GM12878 (cell line): ENCODE results near the gene FADS1. TPM values are rescaled to one million over a fixed set of nuclear protein-coding genes. Genes with fewer than 3 reads are reported as not detected.

Source experiments
- ATAC-seq: fragments of 200-7000 bp; cut with Tn5 transposase; 3 replicates; pipeline ENCODE4 v1.9.1; 2020; ENCODE audit warnings: mild to moderate bottlenecking, moderate library complexity
- BruUV-seq: library from RNA; stranded (reverse); fragments of 400-500 nt; replicated peaks from 2 replicates; lab custom pipeline; 2021; lab: Mats Ljungman, UMichigan
- CTCF ChIA-PET: fragments of 300-600 bp; sonication (Branson Sonifier 250); formaldehyde crosslinking; extraction: SDS; loops from one replicate; lab custom pipeline; 2021; ENCODE audit warnings: inconsistent platforms; lab: Yijun Ruan, JAX
- POLR2A ChIA-PET: fragments of 350-600 bp; formaldehyde crosslinking; extraction: SDS; loops from one replicate; lab custom pipeline; 2021; ENCODE audit warnings: inconsistent platforms; lab: Charles Lee
- RAD21 ChIA-PET: fragments of 300-600 bp; sonication (Branson Sonifier 250); formaldehyde crosslinking; loops from one replicate; lab custom pipeline; 2023; ENCODE audit warnings: antibody characterized with exemption; ENCODE audit not compliant: unreplicated experiment; lab: Charles Lee
- SMC1A ChIA-PET: fragments of 300-600 bp; sonication (Branson Sonifier 250); formaldehyde crosslinking; loops from one replicate; lab custom pipeline; 2023; ENCODE audit not compliant: unreplicated experiment, uncharacterized antibody; lab: Charles Lee
- DNase-seq: peaks from one replicate; pipeline ENCODE4 v3.0.0-alpha.2; 2011; ENCODE audit warnings: low read depth, low spot score
- FAIRE-seq: peaks from 3 replicates; lab custom pipeline; 2011; peaks lifted over from hg19 to GRCh38; lab: Jason Lieb, UNC
- H2AFZ ChIP-seq: 2 replicates; pipeline ENCODE4 v1.6.0; 2011; ENCODE audit warnings: low read depth, low read length, control low read depth; ENCODE audit not compliant: control insufficient read depth
- H3K27ac ChIP-seq: 2 replicates; pipeline ENCODE4 v1.5.1; 2011; ENCODE audit warnings: control low read depth; ENCODE audit not compliant: control insufficient read depth, insufficient read depth
- H3K27me3 ChIP-seq, 2 experiments: replicated peaks in 1 of 2; 2 replicates each; pipeline versions ENCODE4 v1.6.0 to v1.6.1; 2011; ENCODE audit warnings: low read length in 1 of 2; ENCODE audit not compliant: control insufficient read depth in 2 of 2, insufficient read depth in 2 of 2
- H3K36me3 ChIP-seq, 2 experiments: 2 replicates each; pipeline ENCODE4 v1.5.1; 2011; ENCODE audit warnings: low read length in 1 of 2; ENCODE audit not compliant: control insufficient read depth in 2 of 2, insufficient read depth in 2 of 2
- H3K4me1 ChIP-seq: 2 replicates; pipeline ENCODE4 v1.6.1; 2011; ENCODE audit warnings: mild to moderate bottlenecking, low read length, moderate library complexity, mixed read lengths; ENCODE audit not compliant: control insufficient read depth, insufficient read depth
- H3K4me2 ChIP-seq: 2 replicates; pipeline ENCODE4 v1.6.0; 2011; ENCODE audit warnings: control low read depth; ENCODE audit not compliant: control insufficient read depth, insufficient read depth
- H3K4me3 ChIP-seq: fragments of 200-600 bp; sonication (generic); 2 replicates; pipeline ENCODE4 v1.5.1; 2016
- H3K79me2 ChIP-seq: 2 replicates; pipeline ENCODE4 v1.6.0; 2011; ENCODE audit warnings: low read length; ENCODE audit not compliant: control insufficient read depth, insufficient read depth
- H3K9ac ChIP-seq: 2 replicates; pipeline ENCODE4 v1.8.0; 2011; ENCODE audit warnings: low read length, control low read depth, mixed read lengths; ENCODE audit not compliant: control insufficient read depth, insufficient read depth
- H3K9me3 ChIP-seq: replicated peaks from 3 replicates; pipeline ENCODE4 v1.5.1; 2011; ENCODE audit warnings: mild to moderate bottlenecking, low read length; ENCODE audit not compliant: control insufficient read depth, insufficient read depth
- H4K20me1 ChIP-seq: 2 replicates; pipeline ENCODE4 v1.6.0; 2011; ENCODE audit not compliant: control insufficient read depth, insufficient read depth
- EED ChIP-seq: sonication (generic); IDR thresholded peaks from 2 replicates; pipeline ENCODE4 v1.6.1; 2016; ENCODE audit warnings: antibody characterized with exemption, low read depth
- FOXK2 ChIP-seq: fragments of 450-650 bp; IDR thresholded peaks from 2 replicates; pipeline ENCODE4 v1.6.1; 2017; ENCODE audit warnings: mild to moderate bottlenecking, moderate library complexity
- HDAC6 ChIP-seq: fragments of 200-600 bp; sonication (generic); IDR thresholded peaks from one replicate; pipeline ENCODE4 v1.8.0; 2017; ENCODE audit warnings: antibody characterized with exemption; ENCODE audit not compliant: unreplicated experiment
- IKZF1 ChIP-seq: fragments of 450-650 bp; conservative IDR thresholded peaks from 2 replicates; pipeline ENCODE4 v1.6.1; 2017; ENCODE audit warnings: antibody characterized with exemption, mild to moderate bottlenecking
- IRF3 ChIP-seq: fragments of 450-650 bp; IDR thresholded peaks from 2 replicates; pipeline ENCODE4 v1.6.1; 2014; ENCODE audit warnings: mild to moderate bottlenecking
- KLF5 ChIP-seq: fragments of 450-650 bp; IDR thresholded peaks from 2 replicates; pipeline ENCODE4 v1.6.1; 2014; ENCODE audit warnings: mild to moderate bottlenecking; ENCODE audit not compliant: partially characterized antibody
- MAX ChIP-seq: IDR thresholded peaks from 2 replicates; pipeline ENCODE4 v1.6.1; 2012; ENCODE audit warnings: low read depth, low read length, improper control_type of control experiment
- MEF2B ChIP-seq: fragments of 450-650 bp; IDR thresholded peaks from 2 replicates; pipeline ENCODE4 v1.6.1; 2018; ENCODE audit warnings: mild to moderate bottlenecking, moderate library complexity; ENCODE audit not compliant: partially characterized antibody, poor library complexity, severe bottlenecking
- MYB ChIP-seq: fragments of 150-350 bp; IDR thresholded peaks from 2 replicates; pipeline ENCODE4 v1.6.1; 2014; ENCODE audit warnings: mild to moderate bottlenecking, low read depth, low read length, borderline replicate concordance
- NRF1 ChIP-seq: conservative IDR thresholded peaks from 2 replicates; pipeline ENCODE4 v1.6.1; 2011; ENCODE audit warnings: mild to moderate bottlenecking, low read depth, low read length, improper control_type of control experiment
- PAX8 ChIP-seq: fragments of 450-650 bp; IDR thresholded peaks from 2 replicates; pipeline ENCODE4 v1.6.1; 2017; ENCODE audit warnings: mild to moderate bottlenecking, moderate library complexity
- POLR2A ChIP-seq: IDR thresholded peaks from 2 replicates; pipeline ENCODE4 v1.6.1; 2011; ENCODE audit warnings: low read depth, mild to moderate bottlenecking, low read length
- POU2F2 ChIP-seq: IDR thresholded peaks from 3 replicates; pipeline ENCODE4 v1.6.1; 2011; ENCODE audit warnings: low read depth, mild to moderate bottlenecking, low read length, borderline replicate concordance
- RBBP5 ChIP-seq: fragments of 200-600 bp; sonication (generic); conservative IDR thresholded peaks from 2 replicates; pipeline ENCODE4 v1.6.1; 2016
- SMARCA5 ChIP-seq: fragments of 450-650 bp; IDR thresholded peaks from 2 replicates; pipeline ENCODE4 v1.6.1; 2017; ENCODE audit warnings: mild to moderate bottlenecking
- SPI1 ChIP-seq: IDR thresholded peaks from 2 replicates; pipeline ENCODE4 v1.6.1; 2011; ENCODE audit warnings: low read depth, mild to moderate bottlenecking, low read length, moderate library complexity, borderline replicate concordance; ENCODE audit not compliant: insufficient read depth
- ZBED1 ChIP-seq: IDR thresholded peaks from 2 replicates; pipeline ENCODE4 v1.6.1; 2016; ENCODE audit warnings: borderline replicate concordance
- WGBS: methylation state at CpG from one replicate; pipeline ENCODE4 v1.1.6; 2016; ENCODE audit warnings: low lambda C conversion rate; ENCODE audit not compliant: insufficient replicate concordance, insufficient coverage; ENCODE audit errors: missing lambda C conversion rate; 5-methylcytosine and 5-hydroxymethylcytosine counted together
- in situ Hi-C: fragments of 300-500 bp; cut with MboI; formaldehyde crosslinking; loops from 9 replicates; pipeline ENCODE4 v1.14.3; 2018; ENCODE audit warnings: mixed read lengths
- intact Hi-C: fragments of 100-400 bp; cut with micrococcal nuclease; formaldehyde crosslinking; loops from one replicate; pipeline ENCODE4 v1.14.2; 2022; ENCODE audit not compliant: unreplicated experiment
- polyA plus RNA-seq, 11 experiments: library from polyadenylated mRNA; depleted of rRNA in 4 of 11; unstranded in 6 of 11; stranded (reverse) in 5 of 11; fragments of >200 nt; fragmentation: Nextera tagmentation in 4 of 11; fragmentation: Illumina TruSeq in 1 of 11; extraction: Ambion mirVana in 4 of 11; extraction: Trizol in 1 of 11; gene quantifications; 1 replicate in 1 of 11; 2 replicates in 10 of 11; pipeline versions ENCODE4 v1.2.1 to v1.2.3, GENCODE V29; 2011 to 2016; ENCODE audit warnings: inconsistent platforms in 2 of 11, missing spikeins in 2 of 11, low read depth in 1 of 11
- total RNA-seq, 4 experiments: library from RNA; depleted of rRNA in 3 of 4; stranded (reverse); fragments of >200 nt in 3 of 4; fragmentation: Illumina TruSeq in 1 of 4; extraction: Trizol in 1 of 4; gene quantifications; 2 replicates each; pipeline versions ENCODE4 v1.2.1 to v1.2.3, GENCODE V29; 2013 to 2021

FADS1 gene
- total and polyA plus RNA-seq, 10 of the 15 experiments (the other 5 are each of a cell fraction or from before 2014, with no cell fraction given), result 8.8 to 73.9 (median 39.0) TPM

GRCh38 chr11:61785837-61786402, 30.9 kb downstream of the FADS1 start:
- CTCF ChIA-PET, result interaction anchor here (0.9 to 10.5 kb wide), 8 partner anchors 11 to 296 kb away, joined by 3 to 200 read pairs (median 5); partner anchors contain the start of gene MYRF
- POLR2A ChIA-PET, result no interaction called here
- BruUV-seq, result no TSS peak
- no peak overlapping the region for H3K4me2 ChIP-seq
- H3K27me3 ChIP-seq, result no peaks in the 10 kb centered on the region
- TF ChIP-seq PAX8 (no peak), POLR2A (peak; percentile 38; the same call in 1 of the 2 replicates), IKZF1 (peak; percentile 17; the same call in 1 of the 2 replicates), MYB (no peak), ZBED1 (no peak), SPI1 (no peak), KLF5 (no peak)
- TF ChIP-seq, all 136 proteins: peak for 2
- ChIA-PET RAD21 (interaction anchor here (1.4 to 1.5 kb wide), 2 partner anchors 33 to 38 kb away, joined by 4 read pairs; no protein-coding TSS in a partner anchor), SMC1A (interaction anchor here (1.2 to 8.3 kb wide), 4 partner anchors 11 to 37 kb away, joined by 3 to 91 read pairs (median 14); no protein-coding TSS in a partner anchor)
- DNase-seq (no peak), FAIRE-seq (no peak), ATAC-seq (peak; percentile 76)
- in situ Hi-C loops (no loop called here), intact Hi-C loops (no loop called here)
- no peak overlapping the region for H3K27ac ChIP-seq
- no peaks in the 10 kb centered on the region for H4K20me1 ChIP-seq
- no peaks in the 10 kb centered on the region; the same call in 1 of the 2 replicates for H3K4me1 ChIP-seq
- WGBS, result 37% methylated on average over 11 of the region's 11 CpGs
- peaks cover 20 to 24% of the 10 kb centered on the region in 2 experiments for H3K36me3 ChIP-seq
- H2AFZ ChIP-seq, result no peak overlapping the region
- peaks cover 9% of the 10 kb centered on the region for H3K79me2 ChIP-seq
- H3K4me3 ChIP-seq, result no peak overlapping the region
- H3K9ac ChIP-seq, result no peak overlapping the region
- H3K9me3 ChIP-seq, result no peaks in the 10 kb centered on the region

- in situ Hi-C loops (loop anchor here (5.0 kb wide), 1 partner anchor 37 kb away; no protein-coding TSS in a partner anchor), intact Hi-C loops (no loop called here)
- RAD21 ChIA-PET, result interaction anchor here (0.7 to 1.1 kb wide), 2 partner anchors 50 to 298 kb away, joined by 3 to 4 read pairs; no protein-coding TSS in a partner anchor
- DNase-seq (no peak), FAIRE-seq (no peak), ATAC-seq (no peak)
- Histone ChIP-seq H4K20me1 (no peaks in the 10 kb centered on the region), H3K9me3 (no peaks in the 10 kb centered on the region), H2AFZ (no peak overlapping the region), H3K79me2 (no peaks in the 10 kb centered on the region), H3K27me3 (no peaks in the 10 kb centered on the region), H3K4me1 (no peaks in the 10 kb centered on the region; the same call in 1 of the 2 replicates), H3K4me2 (no peak overlapping the region), H3K36me3 (peaks cover 14 to 15% of the 10 kb centered on the region in 2 experiments), H3K27ac (no peak overlapping the region), H3K4me3 (no peak overlapping the region), H3K9ac (no peak overlapping the region)
- BruUV-seq, result no TSS peak
- SMC1A ChIA-PET, result no interaction called here
- no peak for TF ChIP-seq RBBP5
- no peak for TF ChIP-seq IRF3
- no peak for TF ChIP-seq SMARCA5
- TF ChIP-seq POU2F2, result no peak
- no peak for TF ChIP-seq NRF1
- no peak for TF ChIP-seq HDAC6
- TF ChIP-seq EED, result no peak
- no peak for TF ChIP-seq FOXK2
- TF ChIP-seq MAX, result no peak
- TF ChIP-seq MEF2B, result no peak
- WGBS, result 73% methylated on average over 7 of the region's 7 CpGs
- POLR2A ChIA-PET, result interaction anchor here (1.1 kb wide), 1 partner anchor 29 kb away, joined by 4 read pairs; no protein-coding TSS in a partner anchor
- CTCF ChIA-PET, result interaction anchor here (0.7 to 10.5 kb wide), 2 partner anchors 36 to 44 kb away, joined by 3 to 200 read pairs; no protein-coding TSS in a partner anchor
Measured at GRCh38 chr11:61784506-61784805, 32.3 kb downstream of the FADS1 start.
